GM23248 (cell line): ENCODE measurements around the gene WWTR1. TPM values are rescaled to one million over a fixed set of nuclear protein-coding genes. Genes with fewer than 3 reads are reported as not detected.
A peak's percentile ranks its signal among the peaks of the same experiment; 100 is the strongest.

Experiments
- DNase-seq: peaks from one replicate; pipeline ENCODE4 v3.0.0-alpha.2; 2015
- H2AFZ ChIP-seq: fragments of 200-600 bp; sonication (generic); 2 replicates; pipeline ENCODE4 v1.6.1; 2016; ENCODE audit warnings: antibody characterized with exemption
- H3F3A ChIP-seq: fragments of 200-600 bp; sonication (generic); 2 replicates; pipeline ENCODE4 v1.6.1; 2016; ENCODE audit warnings: mild to moderate bottlenecking, antibody characterized with exemption, mixed run types; ENCODE audit not compliant: insufficient read depth
- H3K27ac ChIP-seq: fragments of 200-600 bp; sonication (generic); 2 replicates; pipeline ENCODE4 v1.5.1; 2016; ENCODE audit warnings: mild to moderate bottlenecking
- H3K27me3 ChIP-seq: fragments of 200-600 bp; sonication (generic); replicated peaks from 2 replicates; pipeline ENCODE4 v1.6.1; 2016; ENCODE audit warnings: mild to moderate bottlenecking; ENCODE audit not compliant: insufficient read depth
- H3K36me3 ChIP-seq: fragments of 200-600 bp; sonication (generic); 2 replicates; pipeline ENCODE4 v1.6.1; 2016; ENCODE audit warnings: low read depth, mild to moderate bottlenecking
- H3K4me1 ChIP-seq: fragments of 200-600 bp; sonication (generic); 2 replicates; pipeline ENCODE4 v1.6.1; 2016; ENCODE audit warnings: mild to moderate bottlenecking; ENCODE audit not compliant: insufficient read depth
- H3K4me2 ChIP-seq: fragments of 200-600 bp; sonication (generic); one replicate; pipeline ENCODE4 v1.6.1; 2016; ENCODE audit warnings: mild to moderate bottlenecking; ENCODE audit not compliant: unreplicated experiment
- H3K4me3 ChIP-seq: fragments of 200-600 bp; sonication (generic); 2 replicates; pipeline ENCODE4 v1.5.1; 2016; ENCODE audit warnings: mild to moderate bottlenecking
- H3K79me2 ChIP-seq: fragments of 200-600 bp; sonication (generic); 2 replicates; pipeline ENCODE4 v1.6.1; 2016; ENCODE audit warnings: mild to moderate bottlenecking; ENCODE audit not compliant: insufficient read depth
- H3K9ac ChIP-seq: fragments of 200-600 bp; sonication (generic); 2 replicates; pipeline ENCODE4 v1.6.1; 2016; ENCODE audit warnings: mild to moderate bottlenecking
- H3K9me2 ChIP-seq: fragments of 200-600 bp; sonication (generic); 2 replicates; pipeline ENCODE4 v1.6.1; 2016; ENCODE audit warnings: mixed run types, mild to moderate bottlenecking, moderate library complexity; ENCODE audit not compliant: insufficient read depth
- H3K9me3 ChIP-seq: fragments of 200-600 bp; sonication (generic); one replicate; pipeline ENCODE4 v1.6.1; 2017; ENCODE audit warnings: low read depth
- H4K20me1 ChIP-seq: fragments of 200-600 bp; sonication (generic); 2 replicates; pipeline ENCODE4 v1.6.0; 2016; ENCODE audit not compliant: insufficient read depth
- EZH2 ChIP-seq: fragments of 200-600 bp; sonication (generic); IDR thresholded peaks from 2 replicates; pipeline ENCODE4 v1.6.1; 2018; ENCODE audit warnings: antibody characterized with exemption, mild to moderate bottlenecking; ENCODE audit not compliant: insufficient read depth, poor library complexity, severe bottlenecking
- EZH2phosphoT487 ChIP-seq: fragments of 200-600 bp; sonication (generic); IDR thresholded peaks from 2 replicates; pipeline ENCODE4 v1.6.1; 2018; ENCODE audit warnings: antibody characterized with exemption, moderate library complexity, mild to moderate bottlenecking, low read depth; ENCODE audit not compliant: insufficient read depth
- WGBS, 2 experiments: methylation state at CpG; one replicate each; pipeline ENCODE4 v1.1.6; 2015 to 2017; ENCODE audit warnings: low lambda C conversion rate in 2 of 2, low coverage in 1 of 2; ENCODE audit errors: missing lambda C conversion rate in 2 of 2; 5-methylcytosine and 5-hydroxymethylcytosine counted together
- in situ Hi-C: fragments of 300-500 bp; cut with MboI; formaldehyde crosslinking; loops from 2 replicates; pipeline ENCODE4 v1.15.0; 2020
- polyA plus RNA-seq: library from polyadenylated mRNA; unstranded; fragments of >200 nt; fragmentation: Nextera tagmentation; extraction: Ambion mirVana; gene quantifications from 2 replicates; pipeline ENCODE4 v1.2.1, GENCODE V29; 2016
- total RNA-seq: library from RNA; depleted of rRNA; stranded (reverse); fragments of >200 nt; shearing (Covaris generic); gene quantifications from 2 replicates; pipeline ENCODE4 v1.2.3, GENCODE V29; 2014

The WWTR1 gene
- total and polyA plus RNA-seq, 2 experiments from 2014 or later, result 53.3 to 75.7 TPM

GRCh38 chr3:149474250-149474817, 183.5 kb downstream of the WWTR1 start, which contains the start of gene TM4SF4:
Gene TM4SF4 (plus strand): TSS chr3:149474697. CDS start chr3:149474878, 181 bp downstream.
- 81% methylated on average over 5 of the region's 5 CpGs for WGBS, 2 experiments
- in situ Hi-C loops, result no loop called here

GRCh38 chr3:149473357-149474249, 184.2 kb downstream of the WWTR1 start:
- Histone ChIP-seq H3K27me3 (no peaks in the 10 kb centered on the region), H3K9me3 (no peaks in the 10 kb centered on the region), H3K27ac (peak overlapping the region; percentile 65), H3K79me2 (no peaks in the 10 kb centered on the region), H3K4me2 (peak overlapping the region; percentile 39), H3K36me3 (no peaks in the 10 kb centered on the region), H3K4me1 (peaks cover 59% of the 10 kb centered on the region), H3K4me3 (no peak overlapping the region), H3K9ac (no peak overlapping the region), H2AFZ (no peak overlapping the region), H3K9me2 (no peaks in the 10 kb centered on the region), H4K20me1 (no peaks in the 10 kb centered on the region), H3F3A (peaks cover 50% of the 10 kb centered on the region)
- WGBS, 2 experiments, result 43 to 49% methylated on average over 7 of the region's 7 CpGs
- no peak for TF ChIP-seq EZH2
- no peak for TF ChIP-seq EZH2phosphoT487
- peak; percentile 87 for DNase-seq
- in situ Hi-C loops, result no loop called here

More at GRCh38 chr3:149474250-149474817, 183.5 kb downstream of the WWTR1 start, which contains the start of gene TM4SF4:
- Histone ChIP-seq H3K4me2 (peak within 1 kb of the TSS; percentile 11), H4K20me1 (no peaks in the 10 kb centered on the region), H3K9ac (no peak within 1 kb of the TSS), H3F3A (peaks cover 50% of the 10 kb centered on the region), H3K79me2 (no peaks in the 10 kb centered on the region), H3K27me3 (no peaks in the 10 kb centered on the region), H3K4me1 (peaks cover 55% of the 10 kb centered on the region), H3K36me3 (no peaks in the 10 kb centered on the region), H3K4me3 (no peak within 1 kb of the TSS), H3K27ac (peak within 1 kb of the TSS; percentile 65), H2AFZ (no peak within 1 kb of the TSS), H3K9me3 (no peaks in the 10 kb centered on the region), H3K9me2 (no peaks in the 10 kb centered on the region)
- DNase-seq, result no peak
- TF ChIP-seq EZH2 (no peak), EZH2phosphoT487 (no peak)

- peaks cover 56% of the 10 kb centered on the region for H3F3A ChIP-seq
- H2AFZ ChIP-seq, result no peak overlapping the region
- WGBS, 2 experiments, result 30 to 40% methylated on average over 2 of the region's 2 CpGs
- H3K36me3 ChIP-seq, result no peaks in the 10 kb centered on the region
- peak; percentile 61 for DNase-seq
- in situ Hi-C loops, result no loop called here
- TF ChIP-seq EZH2 (no peak), EZH2phosphoT487 (no peak)
- no peak overlapping the region for H3K9ac ChIP-seq
- no peaks in the 10 kb centered on the region for H3K9me3 ChIP-seq
- no peak overlapping the region for H3K4me3 ChIP-seq
- peak overlapping the region; percentile 65 for H3K27ac ChIP-seq
- H4K20me1 ChIP-seq, result no peaks in the 10 kb centered on the region
- H3K4me1 ChIP-seq, result peaks cover 73% of the 10 kb centered on the region
- peak overlapping the region; percentile 39 for H3K4me2 ChIP-seq
- no peaks in the 10 kb centered on the region for H3K9me2 ChIP-seq
- no peaks in the 10 kb centered on the region for H3K79me2 ChIP-seq
- H3K27me3 ChIP-seq, result no peaks in the 10 kb centered on the region
These were observed 185.6 kb downstream of the WWTR1 start for GRCh38 chr3:149472030-149472797.

GRCh38 chr3:149470381-149470780, 187.4 kb downstream of the WWTR1 start:
- peaks cover 86% of the 10 kb centered on the region for H3K4me1 ChIP-seq
- TF ChIP-seq EZH2 (no peak), EZH2phosphoT487 (no peak)
- no peaks in the 10 kb centered on the region for H3K9me3 ChIP-seq
- peaks cover 72% of the 10 kb centered on the region for H3F3A ChIP-seq
- no peaks in the 10 kb centered on the region for H3K27me3 ChIP-seq
- WGBS, 2 experiments, result 55 to 59% methylated on average over 3 of the region's 3 CpGs
- H3K4me3 ChIP-seq, result no peak overlapping the region
- in situ Hi-C loops, result no loop called here
- DNase-seq, result no peak
- no peaks in the 10 kb centered on the region for H3K79me2 ChIP-seq
- H3K9ac ChIP-seq, result no peak overlapping the region
- 0 out of 2 replicates have a peak overlapping the region, but pooled peaks have one; percentile 9 for H3K27ac ChIP-seq
- H3K4me2 ChIP-seq, result no peak overlapping the region
- H4K20me1 ChIP-seq, result no peaks in the 10 kb centered on the region
- H3K9me2 ChIP-seq, result no peaks in the 10 kb centered on the region
- no peaks in the 10 kb centered on the region for H3K36me3 ChIP-seq
- H2AFZ ChIP-seq, result peak overlapping the region; percentile 25; the same call in 1 of the 2 replicates
